GM21528 (cell line): Measurements from ENCODE around the gene MRPL50.
"Not testable (repeated sequence)": the region's sequence is repeated elsewhere in the genome, so short reads cannot be mapped to it uniquely, and the experiment has no call there.

ENCODE experiments used
- ATAC-seq: cut with Tn5 transposase; IDR thresholded peaks from one replicate; pipeline ENCODE4 v1.9.1; 2021; ENCODE audit warnings: mild to moderate bottlenecking, moderate library complexity; ENCODE audit not compliant: unreplicated experiment, low FRiP score

The MRPL50 gene

DNA sequence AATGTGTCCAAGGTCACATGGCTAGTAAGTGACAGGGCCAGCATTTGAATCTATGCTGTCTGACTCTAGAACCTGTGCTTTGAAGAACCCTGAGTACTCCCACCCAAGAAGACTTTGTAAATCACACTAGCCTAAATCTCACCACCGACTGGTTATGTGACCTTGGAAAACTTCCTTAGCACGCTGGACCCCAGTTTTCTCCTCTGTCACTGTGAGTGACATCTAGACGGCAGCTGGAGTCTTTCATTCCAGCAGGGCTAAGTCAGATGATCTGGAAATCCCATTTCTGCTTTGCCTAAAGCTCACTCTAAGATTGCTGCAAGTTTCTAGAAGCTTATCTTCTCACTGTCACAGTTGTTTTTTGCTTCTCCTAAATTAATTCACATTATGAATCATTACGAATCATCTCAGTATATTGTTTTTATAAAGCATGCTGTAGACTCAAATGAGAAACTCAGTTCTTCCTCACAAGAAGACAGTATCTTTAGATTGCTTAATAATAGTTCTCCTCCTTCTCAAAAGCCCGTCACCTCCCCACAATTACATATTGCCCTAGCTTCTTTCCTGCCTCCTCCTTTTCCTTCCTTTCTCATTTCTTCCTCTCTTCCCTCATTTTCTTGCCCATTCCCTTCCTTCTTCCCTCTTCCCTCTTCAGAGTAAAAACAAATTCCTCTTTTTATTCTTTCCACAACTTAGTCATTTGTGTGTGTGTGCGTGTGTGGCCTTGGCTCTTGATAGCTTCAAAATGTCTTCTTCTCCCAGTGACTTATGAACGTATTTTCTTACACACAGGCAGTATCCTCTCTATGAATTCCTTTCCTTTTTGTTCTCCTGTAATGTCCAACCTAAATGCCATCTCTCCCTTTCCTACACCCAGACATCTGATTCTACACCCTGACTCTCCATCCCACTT is 20.4 kb upstream of the MRPL50 start:
- ATAC-seq = no peak

DNA sequence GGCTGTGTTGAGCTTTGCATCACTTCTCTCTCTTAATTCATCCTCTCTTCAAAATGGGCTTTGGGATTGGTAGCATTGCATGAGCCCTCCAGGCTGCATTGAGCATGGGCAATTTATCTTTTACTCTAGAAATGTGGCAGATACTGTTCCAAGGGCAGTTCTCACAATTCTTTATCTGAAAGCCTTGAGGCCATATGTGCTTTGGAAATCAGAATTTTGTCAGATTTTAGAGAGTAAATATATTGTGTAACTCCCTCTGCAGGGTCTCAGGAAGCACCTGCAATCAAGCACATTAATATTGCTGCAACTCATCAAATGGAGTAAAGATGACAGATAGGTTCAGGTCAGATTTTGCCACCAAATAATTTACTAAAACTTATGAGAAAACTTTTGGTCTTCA is 19.6 kb upstream of the MRPL50 start:
- no peak for ATAC-seq

- no peak for ATAC-seq
These were observed 19.0 kb upstream of the MRPL50 start for GRCh38 chr9:101417389-101417788.

DNA sequence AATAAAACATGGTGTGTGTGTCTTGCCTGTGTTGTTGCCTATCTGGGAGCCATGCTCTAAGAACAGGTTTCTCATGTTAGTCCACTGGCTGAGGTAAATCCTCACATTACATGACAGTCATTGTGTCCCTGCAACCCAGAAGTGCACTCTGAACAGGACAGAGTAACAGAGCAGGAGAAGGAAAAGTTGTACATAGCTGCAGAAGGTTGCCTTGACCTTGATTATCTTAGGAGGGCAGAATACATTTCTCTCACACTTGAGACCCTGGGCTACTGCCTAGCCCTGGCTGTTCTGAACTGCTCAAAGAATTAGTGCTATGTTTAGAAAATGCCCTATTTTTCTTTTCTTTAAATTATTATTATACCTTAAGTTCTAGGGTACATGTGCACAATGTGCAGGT is 17.2 kb upstream of the MRPL50 start:
- no peak for ATAC-seq

DNA sequence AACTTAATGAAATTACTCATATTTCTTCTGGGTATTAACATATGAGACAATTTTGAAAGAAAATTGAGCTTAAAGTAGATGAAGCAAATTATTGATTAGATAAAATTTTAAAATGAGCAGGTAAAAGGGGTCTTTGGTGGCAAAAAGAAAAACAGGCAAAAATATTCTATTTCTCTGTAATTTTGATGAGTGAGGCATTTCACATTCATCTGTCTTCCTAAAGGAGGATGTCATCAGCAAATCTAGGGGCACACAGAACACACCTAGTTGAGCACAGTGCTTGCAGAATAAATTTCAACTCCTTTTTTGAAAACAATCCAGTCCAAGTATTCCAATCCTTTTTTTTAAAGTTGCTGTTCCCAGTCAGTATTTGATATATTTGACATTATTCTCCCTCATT is 16.4 kb upstream of the MRPL50 start:
- ATAC-seq = no peak

GRCh38 chr9:101409079-101409477 is 10.7 kb upstream of the MRPL50 start:
- ATAC-seq = no peak

- ATAC-seq = no peak
These were observed 10.1 kb upstream of the MRPL50 start for GRCh38 chr9:101408374-101409078.

GRCh38 chr9:101403516-101404285 is 5.3 kb upstream of the MRPL50 start:
- ATAC-seq = no peak

- no peak for ATAC-seq
These were observed 1.7 kb upstream of the MRPL50 start for GRCh38 chr9:101400120-101400519.

DNA sequence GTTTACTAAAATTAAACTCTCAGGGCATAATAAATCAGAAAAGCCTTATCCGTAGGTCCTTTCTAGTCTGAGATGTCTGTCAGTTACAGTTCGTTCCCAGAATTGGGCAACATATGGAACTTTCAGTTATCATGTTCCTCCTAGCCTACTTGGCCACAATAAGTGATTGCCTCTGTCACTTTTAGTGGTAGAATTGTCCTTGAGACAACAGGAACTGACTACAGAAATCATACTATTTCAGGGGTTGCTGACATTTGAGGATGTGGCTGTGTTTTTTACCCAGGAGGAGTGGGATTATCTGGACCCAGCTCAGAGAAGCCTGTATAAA is 1.2 kb upstream of the MRPL50 start:
- ATAC-seq = no peak

- peak; percentile 18 for ATAC-seq
These were observed 668 bp upstream of the MRPL50 start for GRCh38 chr9:101398930-101399642.

DNA sequence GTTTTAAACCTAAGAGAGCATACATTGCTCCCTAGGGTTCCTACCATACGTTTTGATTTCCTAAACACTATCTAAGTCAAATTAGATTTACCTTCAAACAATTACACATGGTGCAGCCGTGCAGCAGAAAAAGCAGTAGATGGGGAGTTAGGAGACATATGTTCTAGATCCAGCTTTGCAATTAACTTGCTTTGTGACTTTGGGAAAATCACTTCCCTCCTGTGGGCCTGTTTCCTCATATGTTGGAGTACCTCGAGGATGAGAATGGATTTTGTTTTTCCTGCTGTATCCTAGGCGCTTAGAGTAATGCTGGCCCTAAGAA is 711 bp downstream of the MRPL50 start:
- no peak for ATAC-seq

- ATAC-seq = no peak
These were observed 3.7 kb downstream of the MRPL50 start for GRCh38 chr9:101394687-101395086.

GRCh38 chr9:101393135-101393534 is 5.3 kb downstream of the MRPL50 start:
- ATAC-seq = no peak

DNA sequence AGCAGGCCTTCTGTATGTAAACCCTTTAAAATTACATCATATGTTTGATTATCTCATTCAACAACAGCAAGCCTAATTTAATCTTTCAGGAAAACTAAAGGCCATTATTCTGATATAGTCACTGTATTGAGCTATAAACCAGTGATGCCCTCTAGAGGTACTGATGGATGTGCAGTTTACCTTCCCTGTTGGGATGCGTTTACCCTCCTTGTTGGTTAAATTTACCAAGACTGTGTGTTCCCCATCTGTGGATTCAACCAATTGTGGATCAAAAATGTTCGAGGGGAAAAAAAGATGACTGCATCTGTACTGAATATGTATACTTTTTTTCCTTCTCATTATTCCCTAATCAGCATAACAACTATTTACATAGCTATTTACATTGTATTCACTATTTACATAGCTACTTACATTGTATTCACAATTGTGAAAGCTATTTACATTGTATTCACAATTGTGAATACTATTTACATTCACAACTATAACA is 9.9 kb downstream of the MRPL50 start:
- ATAC-seq = no peak

GRCh38 chr9:101387871-101388506 is 10.4 kb downstream of the MRPL50 start:
- no peak for ATAC-seq

GRCh38 chr9:101384873-101385536 is 13.4 kb downstream of the MRPL50 start, which contains the start of gene BAAT:
BAAT (minus strand) TSS chr9:101385006; CDS start chr9:101371404, 13,602 bp downstream.
- not testable (repeated sequence) for ATAC-seq

- no peak for ATAC-seq
These were observed 15.1 kb downstream of the MRPL50 start for GRCh38 chr9:101383361-101383760.

GRCh38 chr9:101381833-101382342 is 16.5 kb downstream of the MRPL50 start:
- no peak for ATAC-seq
